HG03135 (cell line): ENCODE data around the gene PAN3.
"Not testable (repeated sequence)": the region's sequence is repeated elsewhere in the genome, so short reads cannot be mapped to it uniquely, and the experiment has no call there.

Experiments used
- ATAC-seq: cut with Tn5 transposase; IDR thresholded peaks from one replicate; pipeline ENCODE4 v1.9.1; 2021; ENCODE audit warnings: mild to moderate bottlenecking, moderate library complexity; ENCODE audit not compliant: unreplicated experiment

Gene PAN3

GRCh38 chr13:28138012-28138755 lies at the start of gene PAN3:
PAN3 (plus strand) TSS chr13:28138545; CDS start chr13:28138658, 113 bp downstream.
- ATAC-seq = peak; percentile 49

- no peak for ATAC-seq
These were observed 49.3 kb upstream of the PAN3 start for GRCh38 chr13:28089065-28089464.

GRCh38 chr13:28092431-28092830 lies 45.9 kb upstream of the PAN3 start:
- ATAC-seq = no peak

GRCh38 chr13:28093881-28094280 lies 44.5 kb upstream of the PAN3 start:
- ATAC-seq = no peak

- ATAC-seq = no peak
These were observed 44.0 kb upstream of the PAN3 start for GRCh38 chr13:28094306-28094705.

- ATAC-seq = no peak
These were observed 40.8 kb upstream of the PAN3 start for GRCh38 chr13:28097503-28097902.

- ATAC-seq = no peak
These were observed 38.8 kb upstream of the PAN3 start for GRCh38 chr13:28099396-28100149.

- ATAC-seq = no peak
These were observed 37.9 kb upstream of the PAN3 start, which contains the start of gene FLT3 for GRCh38 chr13:28100150-28101121. FLT3 (minus strand) TSS chr13:28100576; CDS start chr13:28100510, 66 bp downstream.

GRCh38 chr13:28101886-28102285 lies 36.5 kb upstream of the PAN3 start:
- not testable (repeated sequence) for ATAC-seq

GRCh38 chr13:28106976-28107375 lies 31.4 kb upstream of the PAN3 start:
- ATAC-seq = no peak

GRCh38 chr13:28110414-28110813 lies 27.9 kb upstream of the PAN3 start:
- ATAC-seq = no peak

- ATAC-seq = no peak
These were observed 21.6 kb upstream of the PAN3 start for GRCh38 chr13:28116736-28117135.

GRCh38 chr13:28117689-28118377 lies 20.5 kb upstream of the PAN3 start:
- ATAC-seq = no peak

GRCh38 chr13:28120317-28120716 lies 18.0 kb upstream of the PAN3 start:
- no peak for ATAC-seq

- ATAC-seq = no peak
These were observed 17.1 kb upstream of the PAN3 start for GRCh38 chr13:28121224-28121623.

- no peak for ATAC-seq
These were observed 10.3 kb upstream of the PAN3 start for GRCh38 chr13:28128030-28128429.

- ATAC-seq = no peak
These were observed 9.4 kb upstream of the PAN3 start for GRCh38 chr13:28128926-28129325.

GRCh38 chr13:28129911-28130693 lies 8.2 kb upstream of the PAN3 start:
- ATAC-seq = no peak

- ATAC-seq = no peak
These were observed 6.7 kb upstream of the PAN3 start for GRCh38 chr13:28131646-28132045.

- no peak for ATAC-seq
These were observed 1.4 kb upstream of the PAN3 start for GRCh38 chr13:28136916-28137315.
